Brain microvascular endothelial cell (primary cell): ENCODE measurements around the gene DMRTB1.

Experiments
- DNase-seq: peaks from one replicate; pipeline ENCODE4 v3.0.0-alpha.2; 2020
- H3K27ac ChIP-seq: fragments of 250-450 bp; sonication (Bioruptor Pico); 2 replicates; pipeline ENCODE4 v1.5.1; 2020; ENCODE audit warnings: mild to moderate bottlenecking, moderate library complexity
- H3K27me3 ChIP-seq: fragments of 250-450 bp; sonication (Bioruptor Pico); replicated peaks from 2 replicates; pipeline ENCODE4 v1.5.1; 2020; ENCODE audit warnings: mild to moderate bottlenecking
- H3K36me3 ChIP-seq: fragments of 250-450 bp; sonication (Bioruptor Pico); replicated peaks from 2 replicates; pipeline ENCODE4 v1.5.1; 2020; ENCODE audit warnings: mild to moderate bottlenecking
- H3K4me3 ChIP-seq: 2 replicates; pipeline ENCODE4 v1.5.1; 2011; ENCODE audit warnings: low read depth, mild to moderate bottlenecking, control low read depth, low read length, moderate library complexity
- in situ Hi-C: cut with HindIII; loops from 2 replicates; pipeline ENCODE4 v1.10.0; 2017; ENCODE audit warnings: low sequenced_read_pairs, low pct_ligation_motif_present
- TF ChIP-seq, protein P1 (sequence below): IDR thresholded peaks from 2 replicates; pipeline ENCODE4 v1.5.1; 2011; ENCODE audit warnings: low read depth, mild to moderate bottlenecking, moderate library complexity, low read length, control low read depth, inconsistent platforms; ENCODE audit errors: missing control alignments

The DMRTB1 gene

DNA sequence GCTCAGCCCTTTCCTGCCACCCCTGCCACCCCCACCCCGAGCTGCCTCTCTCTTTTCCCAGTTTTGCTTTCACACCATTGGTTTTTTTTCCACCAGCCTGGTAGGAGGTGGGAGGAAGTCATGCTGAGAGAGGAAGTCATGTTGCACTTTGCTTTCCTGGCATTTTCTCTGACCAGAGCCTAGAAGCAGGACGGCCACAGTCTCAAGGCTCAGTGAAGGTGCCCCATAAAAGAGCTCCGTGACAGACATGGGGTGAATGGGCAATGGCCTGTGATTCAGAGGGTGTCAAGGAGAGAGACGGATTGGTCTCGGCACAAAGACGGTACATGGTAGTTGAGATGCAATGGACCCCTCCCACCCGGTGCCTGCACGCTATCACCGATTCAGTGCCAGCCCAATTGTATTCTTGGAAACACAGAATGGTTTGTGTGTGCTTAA lies 42.1 kb upstream of the DMRTB1 start:
- no peak overlapping the region for H3K4me3 ChIP-seq
- in situ Hi-C loops: no loop called here
- no peaks in the 10 kb centered on the region for H3K36me3 ChIP-seq
- TF ChIP-seq, protein P1, sequence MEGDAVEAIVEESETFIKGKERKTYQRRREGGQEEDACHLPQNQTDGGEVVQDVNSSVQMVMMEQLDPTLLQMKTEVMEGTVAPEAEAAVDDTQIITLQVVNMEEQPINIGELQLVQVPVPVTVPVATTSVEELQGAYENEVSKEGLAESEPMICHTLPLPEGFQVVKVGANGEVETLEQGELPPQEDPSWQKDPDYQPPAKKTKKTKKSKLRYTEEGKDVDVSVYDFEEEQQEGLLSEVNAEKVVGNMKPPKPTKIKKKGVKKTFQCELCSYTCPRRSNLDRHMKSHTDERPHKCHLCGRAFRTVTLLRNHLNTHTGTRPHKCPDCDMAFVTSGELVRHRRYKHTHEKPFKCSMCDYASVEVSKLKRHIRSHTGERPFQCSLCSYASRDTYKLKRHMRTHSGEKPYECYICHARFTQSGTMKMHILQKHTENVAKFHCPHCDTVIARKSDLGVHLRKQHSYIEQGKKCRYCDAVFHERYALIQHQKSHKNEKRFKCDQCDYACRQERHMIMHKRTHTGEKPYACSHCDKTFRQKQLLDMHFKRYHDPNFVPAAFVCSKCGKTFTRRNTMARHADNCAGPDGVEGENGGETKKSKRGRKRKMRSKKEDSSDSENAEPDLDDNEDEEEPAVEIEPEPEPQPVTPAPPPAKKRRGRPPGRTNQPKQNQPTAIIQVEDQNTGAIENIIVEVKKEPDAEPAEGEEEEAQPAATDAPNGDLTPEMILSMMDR: no peak
- H3K27ac ChIP-seq: no peak overlapping the region
- no peak for DNase-seq
- H3K27me3 ChIP-seq: peaks cover 8% of the 10 kb centered on the region

DNA sequence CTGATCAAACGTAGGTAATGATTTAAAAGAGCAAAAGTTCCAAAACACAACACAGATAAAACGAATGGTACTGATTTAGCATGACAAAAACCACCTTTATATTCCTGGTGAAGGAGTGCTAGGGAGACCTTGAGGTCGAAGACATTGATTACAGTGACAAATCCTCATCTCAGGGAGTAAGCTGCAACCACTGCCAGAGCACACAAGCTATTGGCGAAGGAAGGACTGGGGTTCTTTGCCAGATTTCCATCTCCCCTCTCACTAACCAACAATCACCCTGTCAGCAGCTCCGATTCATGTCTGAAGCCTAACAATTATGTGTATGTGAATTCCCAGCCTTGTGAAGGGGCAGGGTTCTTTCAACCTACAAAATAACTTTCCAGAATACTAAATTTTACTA lies 40.2 kb upstream of the DMRTB1 start:
- Histone ChIP-seq H3K36me3 (no peaks in the 10 kb centered on the region), H3K27me3 (peaks cover 8% of the 10 kb centered on the region), H3K27ac (no peak overlapping the region), H3K4me3 (no peak overlapping the region)
- TF ChIP-seq, protein P1: no peak
- in situ Hi-C loops: no loop called here
- DNase-seq: no peak

DNA sequence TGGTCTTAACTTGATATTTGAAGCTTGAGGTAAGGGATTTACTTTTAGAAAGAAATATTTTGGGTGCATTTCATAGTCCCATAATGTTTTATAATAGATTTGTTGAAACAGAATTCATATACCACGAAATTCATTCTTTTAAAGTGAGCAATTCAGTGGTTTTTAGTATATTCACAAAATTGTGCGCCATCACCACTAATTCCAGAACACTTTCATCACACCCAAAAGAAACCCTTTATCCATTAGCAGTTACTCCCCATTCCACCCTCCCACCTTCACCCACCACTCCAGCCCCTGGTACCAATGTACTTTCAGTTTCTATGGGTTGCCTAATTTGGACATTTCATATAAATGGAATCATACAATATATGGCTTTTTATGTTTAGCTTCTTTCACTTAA lies 38.9 kb upstream of the DMRTB1 start:
- TF ChIP-seq, protein P1: no peak
- Histone ChIP-seq H3K27me3 (peaks cover 8% of the 10 kb centered on the region), H3K4me3 (no peak overlapping the region), H3K27ac (no peak overlapping the region), H3K36me3 (no peaks in the 10 kb centered on the region)
- no peak for DNase-seq
- in situ Hi-C loops: no loop called here

DNA sequence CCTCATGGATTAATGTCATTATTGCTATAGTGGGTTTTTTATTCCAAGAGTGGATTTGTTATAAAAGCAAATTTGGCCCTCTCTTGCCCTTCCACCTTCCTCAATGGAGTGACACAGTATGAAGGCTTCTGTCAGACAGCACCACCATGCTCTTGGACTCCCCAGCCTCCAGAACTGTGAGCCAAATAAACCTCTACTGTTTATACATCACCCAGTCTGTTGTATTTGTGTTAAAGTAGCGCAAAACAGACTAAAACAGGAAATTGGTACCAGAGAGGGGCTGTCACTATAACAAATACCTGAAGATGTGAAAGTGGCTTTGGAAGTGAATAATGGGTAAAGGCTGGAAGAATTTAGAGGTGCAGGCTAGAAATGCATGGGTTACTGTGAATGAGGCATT lies 38.0 kb upstream of the DMRTB1 start:
- in situ Hi-C loops: no loop called here
- Histone ChIP-seq H3K4me3 (no peak overlapping the region), H3K36me3 (no peaks in the 10 kb centered on the region), H3K27me3 (peaks cover 8% of the 10 kb centered on the region), H3K27ac (no peak overlapping the region)
- DNase-seq: no peak
- TF ChIP-seq, protein P1: no peak

DNA sequence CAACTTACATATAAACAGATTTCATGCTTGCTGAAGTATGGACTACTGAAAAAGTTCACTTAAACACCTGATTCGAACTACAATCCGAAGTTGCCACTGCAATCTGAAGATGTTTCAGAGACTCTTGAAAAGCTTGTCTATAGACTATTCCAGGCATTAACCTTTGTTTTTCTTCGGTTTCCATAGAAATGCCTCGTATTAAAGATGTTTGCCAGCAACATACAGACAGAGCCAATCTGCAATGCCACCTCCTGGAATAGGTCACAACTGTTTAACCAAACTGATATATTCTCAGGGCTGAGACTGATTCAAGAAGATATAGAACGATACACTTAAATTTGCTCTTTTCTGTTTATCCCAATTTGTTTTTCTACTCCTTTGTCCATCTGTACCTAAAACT lies 28.9 kb upstream of the DMRTB1 start:
- Histone ChIP-seq H3K27ac (no peak overlapping the region), H3K27me3 (peaks cover 11% of the 10 kb centered on the region), H3K36me3 (no peaks in the 10 kb centered on the region), H3K4me3 (no peak overlapping the region)
- no peak for DNase-seq
- TF ChIP-seq, protein P1: no peak
- in situ Hi-C loops: no loop called here

DNA sequence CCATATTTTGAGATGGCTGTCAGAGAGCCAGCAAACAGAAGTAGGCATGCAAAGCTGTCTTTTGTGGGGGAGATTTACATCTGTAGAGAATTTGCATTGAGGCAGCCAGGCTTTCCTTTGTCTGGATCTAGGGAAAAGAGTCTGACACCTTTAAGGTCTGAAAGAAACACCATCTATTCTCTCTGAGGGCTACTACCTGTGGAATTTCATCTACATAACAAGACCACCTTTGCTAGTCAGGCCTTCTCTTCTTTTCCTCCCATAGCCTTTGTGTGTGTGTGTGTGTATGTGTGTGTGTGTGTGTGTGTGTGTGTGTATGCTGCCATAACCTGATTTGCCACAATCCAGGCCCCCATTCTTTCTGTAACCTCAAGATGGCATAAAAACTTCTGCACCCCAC lies 28.4 kb upstream of the DMRTB1 start:
- DNase-seq: no peak
- H3K27me3 ChIP-seq: peaks cover 12% of the 10 kb centered on the region
- TF ChIP-seq, protein P1: no peak
- in situ Hi-C loops: no loop called here
- H3K27ac ChIP-seq: no peak overlapping the region
- H3K4me3 ChIP-seq: no peak overlapping the region
- H3K36me3 ChIP-seq: no peaks in the 10 kb centered on the region
